ENCODE data around the gene DUS2.
"Not testable (repeated sequence)": the region's sequence is repeated elsewhere in the genome, so short reads cannot be mapped to it uniquely, and the experiment has no call there.

The DUS2 gene

GRCh38 chr16:67998231-67998778 is 24.8 kb upstream of the DUS2 start:
- not testable (repeated sequence) for H3K4me3 ChIP-seq (ENCODE audit: low read depth, low read length)

- H3K4me3 ChIP-seq (ENCODE audit: low read depth, low read length), result not testable (repeated sequence)
Measured at GRCh38 chr16:67998779-67999688, 24.1 kb upstream of the DUS2 start, which contains the start of gene DPEP2. Gene DPEP2, minus strand, starts transcription at chr16:67999484. Its CDS starts 6,272 bp downstream, at chr16:67993212.

GRCh38 chr16:67999985-68000384 is 23.1 kb upstream of the DUS2 start:
- no peak overlapping the region for H3K4me3 ChIP-seq (ENCODE audit: low read depth, low read length)

- no peak overlapping the region for H3K4me3 ChIP-seq (ENCODE audit: low read depth, low read length)
Measured at GRCh38 chr16:68000450-68000849, 22.6 kb upstream of the DUS2 start.

GRCh38 chr16:68003031-68003430 is 20.1 kb upstream of the DUS2 start:
- no peak overlapping the region for H3K4me3 ChIP-seq (ENCODE audit: low read depth, low read length)

GRCh38 chr16:68005211-68005610 is 17.9 kb upstream of the DUS2 start:
- H3K4me3 ChIP-seq (ENCODE audit: low read depth, low read length), result no peak overlapping the region

- no peak overlapping the region for H3K4me3 ChIP-seq (ENCODE audit: low read depth, low read length)
Measured at GRCh38 chr16:68005786-68006286, 17.2 kb upstream of the DUS2 start.

- H3K4me3 ChIP-seq (ENCODE audit: low read depth, low read length), result no peak overlapping the region
Measured at GRCh38 chr16:68009157-68009735, 13.8 kb upstream of the DUS2 start.

GRCh38 chr16:68009872-68010271 is 13.2 kb upstream of the DUS2 start:
- H3K4me3 ChIP-seq (ENCODE audit: low read depth, low read length), result not testable (repeated sequence)

- H3K4me3 ChIP-seq (ENCODE audit: low read depth, low read length), result no peak overlapping the region
Measured at GRCh38 chr16:68013440-68013839, 9.6 kb upstream of the DUS2 start.

- H3K4me3 ChIP-seq (ENCODE audit: low read depth, low read length), result no peak within 1 kb of the TSS
Measured at GRCh38 chr16:68015681-68016080, 7.4 kb upstream of the DUS2 start, which contains the start of gene DPEP2NB. Gene DPEP2NB, minus strand, starts transcription at chr16:68015911. Its CDS starts 141 bp downstream, at chr16:68015770.

GRCh38 chr16:68019167-68019680 is 3.9 kb upstream of the DUS2 start:
- H3K4me3 ChIP-seq (ENCODE audit: low read depth, low read length), result no peak overlapping the region

- H3K4me3 ChIP-seq (ENCODE audit: low read depth, low read length), result no peak overlapping the region
Measured at GRCh38 chr16:68021490-68021889, 1.6 kb upstream of the DUS2 start.

- peak overlapping the region; percentile 97 for H3K4me3 ChIP-seq (ENCODE audit: low read depth, low read length)
Measured at GRCh38 chr16:68022278-68022727, 781 bp upstream of the DUS2 start.

- no peak overlapping the region for H3K4me3 ChIP-seq (ENCODE audit: low read depth, low read length)
Measured at GRCh38 chr16:68028996-68029395, 5.9 kb downstream of the DUS2 start.

GRCh38 chr16:68030108-68030507 is 7.0 kb downstream of the DUS2 start:
- H3K4me3 ChIP-seq (ENCODE audit: low read depth, low read length), result not testable (repeated sequence)

GRCh38 chr16:68031951-68032350 is 8.9 kb downstream of the DUS2 start:
- no peak overlapping the region for H3K4me3 ChIP-seq (ENCODE audit: low read depth, low read length)

- no peak overlapping the region for H3K4me3 ChIP-seq (ENCODE audit: low read depth, low read length)
Measured at GRCh38 chr16:68033101-68033500, 10.0 kb downstream of the DUS2 start.

GRCh38 chr16:68035227-68035626 is 12.1 kb downstream of the DUS2 start:
- H3K4me3 ChIP-seq (ENCODE audit: low read depth, low read length), result no peak overlapping the region

- no peak overlapping the region for H3K4me3 ChIP-seq (ENCODE audit: low read depth, low read length)
Measured at GRCh38 chr16:68037841-68038597, 14.9 kb downstream of the DUS2 start.

Data from iPS-11a (cell line).